GM19468 (cell line): ENCODE data around the gene UCK2.

Source experiments
- ATAC-seq: cut with Tn5 transposase; IDR thresholded peaks from one replicate; pipeline ENCODE4 v1.9.1; 2021; ENCODE audit warnings: mild to moderate bottlenecking, moderate library complexity, moderate number of reproducible peaks; ENCODE audit not compliant: unreplicated experiment; ENCODE audit errors: extremely low read depth

The UCK2 gene

DNA sequence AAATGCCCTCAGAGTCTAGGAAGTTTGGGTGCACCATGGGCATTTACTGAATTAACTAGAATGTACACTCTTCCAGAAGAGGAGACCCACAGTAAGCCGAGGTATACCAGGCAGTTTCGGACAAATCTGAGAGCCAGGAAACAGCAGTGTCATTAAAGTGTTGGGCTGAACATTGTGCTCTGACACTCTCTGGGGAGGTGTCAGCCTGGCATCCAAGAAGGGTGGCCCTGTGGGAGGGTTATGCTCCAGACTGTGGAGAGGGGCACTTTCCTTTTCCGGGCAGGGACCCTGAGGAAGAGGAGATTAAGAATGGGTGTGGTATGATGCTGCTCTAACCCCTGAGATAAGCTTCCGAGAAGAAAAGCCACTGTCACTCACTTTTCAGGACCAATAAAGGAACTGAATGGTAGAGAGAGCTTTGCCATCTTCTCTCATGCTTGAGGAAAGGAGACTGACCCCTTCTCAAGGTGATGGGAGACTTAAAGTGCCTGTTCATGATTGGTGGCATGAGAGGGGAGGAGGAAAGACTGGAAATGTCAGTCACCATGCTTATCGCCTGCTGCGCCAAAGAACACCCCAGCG, 98.2 kb downstream of the UCK2 start:
- no peak for ATAC-seq

- peak; percentile 89 for ATAC-seq
These were observed 99.8 kb downstream of the UCK2 start for GRCh38 chr1:165927169-165927568.

DNA sequence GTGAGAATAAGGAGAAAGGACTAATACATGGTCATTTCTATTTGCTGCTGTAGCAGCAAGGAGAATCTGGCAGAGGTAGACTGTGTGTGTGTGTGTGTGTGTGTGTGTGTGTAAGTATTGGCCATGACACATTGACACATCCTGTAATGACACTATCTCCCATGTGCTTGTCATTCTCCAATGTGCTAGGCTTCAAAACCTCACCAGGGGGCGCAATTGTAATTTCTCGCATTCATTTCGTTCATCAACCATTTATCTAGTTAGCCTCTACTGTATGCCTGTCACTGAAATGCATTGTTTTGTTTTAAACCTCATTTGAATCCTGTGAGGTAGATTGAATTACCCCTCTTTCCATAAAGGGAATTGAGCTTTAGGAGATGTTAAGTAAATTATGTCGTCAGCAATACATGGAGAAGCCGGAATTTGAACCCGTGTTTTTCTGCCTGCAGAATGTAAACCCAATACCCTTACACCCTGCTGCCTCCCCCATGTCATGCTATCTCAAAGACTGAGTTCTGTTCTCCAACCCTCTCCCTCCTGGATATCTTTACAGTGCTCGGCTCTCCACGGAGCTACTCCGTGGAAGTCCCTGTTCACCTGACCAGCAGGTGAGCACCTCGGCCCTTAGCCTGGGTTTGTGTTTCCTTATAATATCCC, 100.8 kb downstream of the UCK2 start:
- no peak for ATAC-seq

DNA sequence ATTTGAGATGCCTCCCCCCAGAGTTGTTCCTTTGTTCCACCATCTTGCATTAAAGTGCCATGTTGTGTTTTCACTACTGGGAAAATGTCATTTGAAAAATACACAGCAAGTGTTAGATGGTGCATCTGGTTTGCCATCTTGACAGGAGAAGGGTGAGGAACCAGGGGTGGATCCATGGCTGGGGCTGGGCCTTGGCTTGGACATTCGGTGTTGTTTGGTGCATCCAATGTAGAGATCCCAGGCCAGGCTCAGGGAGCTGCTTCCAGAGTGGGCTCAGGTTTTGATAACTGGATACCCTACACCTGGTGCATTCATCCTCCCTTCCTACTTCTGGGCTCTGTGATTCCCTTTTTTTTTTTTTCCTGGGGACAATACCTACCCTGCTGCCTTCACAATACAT, 103.5 kb downstream of the UCK2 start:
- no peak for ATAC-seq

GRCh38 chr1:165933446-165934170, 106.2 kb downstream of the UCK2 start:
- ATAC-seq = no peak

DNA sequence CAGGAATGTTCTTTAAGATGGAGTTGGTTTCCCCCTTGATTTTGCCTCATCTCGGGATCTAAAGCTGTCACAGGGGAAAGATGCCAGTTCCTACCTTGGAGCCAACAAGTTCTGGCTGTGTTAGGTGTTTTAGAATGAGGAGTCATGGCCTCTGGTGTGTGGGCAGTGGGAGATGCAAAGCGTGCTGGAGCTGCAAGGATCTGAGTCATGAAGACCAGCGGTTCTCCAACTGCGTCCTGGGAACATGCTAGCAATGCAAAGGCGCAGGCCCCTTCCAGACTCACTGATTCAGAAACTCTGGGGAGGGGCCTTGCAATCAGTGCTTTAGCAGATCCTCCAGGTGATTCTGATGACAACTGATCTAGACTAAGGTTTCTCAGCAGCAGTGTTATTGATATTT, 109.1 kb downstream of the UCK2 start:
- ATAC-seq = no peak

DNA sequence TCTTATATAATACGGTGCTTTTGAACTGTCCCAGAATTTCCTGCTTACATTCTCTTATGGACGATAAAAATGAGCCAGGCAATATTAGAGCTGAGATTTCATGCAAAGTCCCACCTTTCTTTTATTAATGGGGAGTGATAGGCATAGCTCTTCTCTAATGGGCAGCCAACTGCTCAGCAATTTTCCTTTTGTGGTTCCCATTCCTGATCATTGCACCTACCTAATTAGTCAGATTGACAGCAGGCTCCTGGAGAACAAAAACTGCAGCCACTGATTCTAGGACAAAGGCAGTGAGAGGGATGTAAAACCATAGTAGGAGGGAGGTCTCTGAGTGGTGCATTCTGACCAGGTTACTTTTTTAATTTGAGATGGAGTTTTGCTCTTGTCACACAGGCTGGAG, 110.4 kb downstream of the UCK2 start:
- ATAC-seq = no peak

DNA sequence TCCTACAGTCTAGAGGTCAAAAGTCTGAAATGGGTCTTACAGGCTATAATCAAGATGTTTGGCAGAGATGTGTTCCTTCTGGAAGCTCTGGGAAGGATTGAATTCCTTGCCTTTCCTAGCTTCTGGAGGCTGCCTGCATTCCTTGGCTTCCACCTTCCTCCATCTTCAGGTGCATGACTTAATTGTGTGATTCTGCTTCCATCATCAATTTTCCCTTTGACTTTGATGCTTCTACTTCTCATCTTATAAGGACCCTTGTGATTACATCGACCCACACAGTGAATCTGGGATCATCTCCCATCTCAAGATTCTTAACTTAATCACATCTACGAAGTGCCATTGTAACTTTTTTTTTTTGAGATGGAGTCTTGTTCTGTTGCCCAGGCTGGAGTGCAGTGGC, 111.4 kb downstream of the UCK2 start:
- ATAC-seq = no peak

DNA sequence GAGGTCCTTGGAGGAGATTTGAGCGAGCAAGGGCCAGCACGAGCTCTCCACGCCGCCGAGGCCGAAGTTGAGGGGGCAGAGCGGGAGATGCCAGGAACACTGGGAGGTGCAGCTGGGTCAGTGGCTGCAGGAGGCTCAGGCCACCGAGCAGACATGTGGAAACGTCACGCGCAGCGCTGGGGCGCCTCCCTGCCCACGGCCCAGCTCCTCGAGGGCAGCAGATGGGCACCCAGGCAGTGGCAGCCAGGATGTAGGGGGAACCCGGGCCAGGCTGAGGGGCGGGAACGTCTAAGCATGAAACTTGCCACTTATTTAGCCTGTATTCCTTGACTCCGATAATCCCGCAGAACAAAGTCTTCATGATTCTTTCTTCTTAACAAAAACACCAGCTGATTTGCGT, 114.1 kb downstream of the UCK2 start:
- ATAC-seq = no peak

GRCh38 chr1:165942062-165942461, 114.6 kb downstream of the UCK2 start:
- ATAC-seq = no peak

GRCh38 chr1:165942927-165943597, 115.6 kb downstream of the UCK2 start:
- no peak for ATAC-seq

- no peak for ATAC-seq
These were observed 118.5 kb downstream of the UCK2 start for GRCh38 chr1:165945911-165946310.

GRCh38 chr1:165947797-165948455, 120.5 kb downstream of the UCK2 start:
- no peak for ATAC-seq

- ATAC-seq = no peak
These were observed 122.1 kb downstream of the UCK2 start for GRCh38 chr1:165949335-165950130.

DNA sequence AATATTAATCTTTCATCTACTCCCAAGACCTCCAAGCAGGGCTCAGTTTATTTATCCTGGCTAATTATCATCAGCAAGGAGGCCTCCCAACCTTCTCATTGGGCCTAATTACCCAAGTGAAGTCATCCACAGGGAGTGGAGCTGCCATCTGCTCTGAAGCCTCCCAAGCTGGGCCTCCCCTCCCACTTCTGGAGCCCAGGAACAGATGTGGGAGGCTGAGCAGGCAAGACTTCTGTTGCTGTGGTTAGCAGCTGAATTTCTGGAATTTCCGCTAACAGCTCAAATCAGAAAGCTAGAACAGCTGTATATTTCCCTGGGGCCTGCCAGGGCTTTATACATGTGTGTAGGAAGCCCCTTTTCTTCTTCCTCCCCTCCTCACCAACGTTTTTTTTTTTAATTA, 127.5 kb downstream of the UCK2 start:
- ATAC-seq = no peak

GRCh38 chr1:165958306-165958705, 130.9 kb downstream of the UCK2 start:
- no peak for ATAC-seq

DNA sequence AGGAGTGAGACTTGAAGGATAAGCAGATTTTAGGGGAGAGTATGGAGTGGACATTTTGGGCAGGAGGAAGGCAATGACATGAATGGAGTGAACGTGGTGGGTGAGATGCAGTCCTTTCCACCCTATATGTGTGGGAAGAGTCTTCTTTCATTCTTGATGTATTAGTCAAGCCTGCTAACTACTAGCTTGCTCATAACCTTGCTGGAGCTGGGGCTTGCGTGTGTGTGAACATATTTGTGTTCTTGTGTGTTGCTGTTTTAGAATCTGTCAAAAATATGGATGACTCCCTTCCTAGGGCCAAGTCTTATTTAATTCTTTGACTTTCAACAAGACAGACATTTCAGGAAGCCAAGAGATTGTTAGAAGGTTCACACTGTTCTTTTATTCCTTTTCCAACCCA, 132.7 kb downstream of the UCK2 start:
- ATAC-seq = no peak

DNA sequence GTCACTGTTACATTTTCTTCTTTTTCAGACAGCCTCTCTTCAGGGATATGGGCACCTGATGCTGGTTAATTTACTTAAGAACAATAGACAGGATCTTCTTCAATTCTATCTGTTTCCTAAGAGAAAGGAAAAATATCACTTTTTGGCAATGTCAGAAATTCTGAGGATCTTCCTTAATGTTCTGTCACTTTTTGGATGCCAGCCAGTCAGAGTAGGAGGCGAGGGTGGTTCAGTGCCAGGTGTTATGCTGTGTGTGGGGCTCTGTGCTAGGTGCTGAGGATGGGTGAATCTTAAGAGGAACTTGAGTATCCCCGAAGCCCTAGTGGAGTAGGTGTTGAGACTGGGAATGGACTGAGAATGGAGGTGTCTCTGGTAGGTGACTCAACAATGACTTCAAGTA, 133.5 kb downstream of the UCK2 start:
- no peak for ATAC-seq
